SK-N-SH (cell line): ENCODE results near the gene EEF1AKMT4. TPM values are rescaled to one million over a fixed set of nuclear protein-coding genes. Genes with fewer than 3 reads are reported as not detected.

ENCODE experiments used
- CTCF ChIA-PET: fragments of 300-600, 350-600 bp; formaldehyde crosslinking; extraction: SDS; loops from one replicate; lab custom pipeline; 2021; lab: Yijun Ruan, JAX
- POLR2A ChIA-PET: fragments of 350-600 bp; sonication (Branson Sonifier 250); formaldehyde crosslinking; extraction: SDS; loops from one replicate; lab custom pipeline; 2020; ENCODE audit warnings: antibody characterized with exemption, inconsistent platforms; lab: Yijun Ruan, JAX
- DNase-seq: peaks from one replicate; pipeline ENCODE4 v3.0.0; 2012
- H2AFZ ChIP-seq: fragments of 200-600 bp; sonication (generic); 2 replicates; pipeline ENCODE4 v1.8.1; 2016; ENCODE audit warnings: antibody characterized with exemption, mild to moderate bottlenecking, low read depth
- H3F3A ChIP-seq: fragments of 200-600 bp; sonication (generic); replicated peaks from 2 replicates; pipeline ENCODE3; 2016; ENCODE audit warnings: antibody characterized with exemption, mild to moderate bottlenecking; ENCODE audit not compliant: insufficient read depth
- H3K27ac ChIP-seq, 2 experiments: fragments of 200-500 bp in 1 of 2; fragments of 200-600 bp in 1 of 2; sonication (Bioruptor generic) in 1 of 2; sonication (generic), shearing (Covaris generic) in 1 of 2; 2 replicates each; pipeline versions ENCODE4 v1.5.1 to v1.6.1; 2014 to 2016; ENCODE audit warnings: low read depth in 2 of 2, inconsistent platforms in 1 of 2, low read length in 1 of 2, mild to moderate bottlenecking in 1 of 2, mixed read lengths in 1 of 2
- H3K27me3 ChIP-seq: fragments of 200-600 bp; sonication (generic), shearing (Covaris generic); 2 replicates; pipeline ENCODE4 v1.6.1; 2016; ENCODE audit warnings: mixed run types; ENCODE audit not compliant: insufficient read depth
- H3K36me3 ChIP-seq, 2 experiments: fragments of 200-500 bp in 1 of 2; fragments of 200-600 bp in 1 of 2; sonication (Bioruptor generic) in 1 of 2; sonication (generic) in 1 of 2; replicated peaks in 1 of 2; 2 replicates each; pipeline versions ENCODE3 to v1.5.1; 2014 to 2016; ENCODE audit warnings: low read length in 1 of 2, mild to moderate bottlenecking in 1 of 2; ENCODE audit not compliant: insufficient read depth in 2 of 2, control insufficient read depth in 1 of 2
- H3K4me1 ChIP-seq, 2 experiments: fragments of 200-500 bp in 1 of 2; fragments of 200-600 bp in 1 of 2; sonication (Bioruptor generic) in 1 of 2; sonication (generic), shearing (Covaris generic) in 1 of 2; 2 replicates each; pipeline versions ENCODE4 v1.5.1 to v1.6.1; 2014 to 2016; ENCODE audit warnings: low read depth in 1 of 2, low read length in 1 of 2, mixed run types in 1 of 2; ENCODE audit not compliant: insufficient read depth in 2 of 2, control insufficient read depth in 1 of 2
- H3K4me2 ChIP-seq: fragments of 200-600 bp; sonication (generic), shearing (Covaris generic); 2 replicates; pipeline ENCODE4 v1.6.1; 2017; ENCODE audit warnings: mixed run types
- H3K4me3 ChIP-seq, 2 experiments: fragments of 200-500 bp in 1 of 2; fragments of 200-600 bp in 1 of 2; sonication (Bioruptor generic) in 1 of 2; sonication (generic), shearing (Covaris generic) in 1 of 2; 2 replicates each; pipeline versions ENCODE4 v1.5.1 to v1.8.1; 2014 to 2016; ENCODE audit warnings: low read depth in 2 of 2, inconsistent platforms in 1 of 2, low read length in 1 of 2, mild to moderate bottlenecking in 1 of 2, mixed read lengths in 1 of 2, moderate library complexity in 1 of 2
- H3K79me2 ChIP-seq: fragments of 200-600 bp; sonication (generic); 2 replicates; pipeline ENCODE4 v1.8.1; 2017; ENCODE audit warnings: mild to moderate bottlenecking; ENCODE audit not compliant: insufficient read depth
- H3K9ac ChIP-seq: fragments of 200-600 bp; sonication (generic); 2 replicates; pipeline ENCODE4 v1.6.1; 2017; ENCODE audit warnings: mixed run types
- H3K9me2 ChIP-seq: fragments of 200-600 bp; sonication (generic); 2 replicates; pipeline ENCODE4 v1.6.1; 2017; ENCODE audit warnings: mixed run types
- H3K9me3 ChIP-seq: fragments of 200-600 bp; sonication (generic); 2 replicates; pipeline ENCODE4 v1.6.1; 2017; ENCODE audit warnings: mixed run types, mild to moderate bottlenecking, moderate library complexity
- H4K20me1 ChIP-seq: fragments of 200-600 bp; sonication (generic); 2 replicates; pipeline ENCODE4 v1.6.1; 2017; ENCODE audit warnings: mild to moderate bottlenecking, mixed run types; ENCODE audit not compliant: insufficient read depth
- ELF1 ChIP-seq: IDR thresholded peaks from 2 replicates; pipeline ENCODE4 v1.4.0; 2012
- EZH2phosphoT487 ChIP-seq: fragments of 200-600 bp; sonication (generic); IDR thresholded peaks from 2 replicates; pipeline ENCODE4 v1.6.1; 2017; ENCODE audit warnings: low read depth, mixed run types, mild to moderate bottlenecking, antibody characterized with exemption, moderate library complexity, borderline replicate concordance
- FOSL2 ChIP-seq: IDR thresholded peaks from 2 replicates; pipeline ENCODE4 v1.4.0; 2012; ENCODE audit warnings: low read depth, mild to moderate bottlenecking, moderate library complexity, borderline replicate concordance
- FOXJ3 ChIP-seq: sonication (generic); formaldehyde crosslinking; IDR thresholded peaks from 2 replicates; pipeline ENCODE4 v1.5.1; 2020; ENCODE audit warnings: mild to moderate bottlenecking, missing genetic modification reagents
- GABPA ChIP-seq: IDR thresholded peaks from 2 replicates; pipeline ENCODE4 v1.4.0; 2012; ENCODE audit warnings: low read depth, mild to moderate bottlenecking
- IRF3 ChIP-seq: fragments of 150-350 bp; IDR thresholded peaks from 2 replicates; pipeline ENCODE4 v1.6.1; 2016; ENCODE audit warnings: mild to moderate bottlenecking, low read depth, low read length
- MAX ChIP-seq: IDR thresholded peaks from 2 replicates; pipeline ENCODE4 v1.4.0; 2012; ENCODE audit warnings: low read depth
- MEF2A ChIP-seq: IDR thresholded peaks from 2 replicates; pipeline ENCODE4 v1.4.0; 2012; ENCODE audit warnings: low read depth, borderline replicate concordance
- NRF1 ChIP-seq: IDR thresholded peaks from 2 replicates; pipeline ENCODE4 v1.6.1; 2012; ENCODE audit warnings: low read depth, mild to moderate bottlenecking, low read length
- RAD21 ChIP-seq: IDR thresholded peaks from 2 replicates; pipeline ENCODE4 v1.6.1; 2012; ENCODE audit warnings: mild to moderate bottlenecking, low read length
- RFX5 ChIP-seq: IDR thresholded peaks from 2 replicates; pipeline ENCODE4 v1.6.1; 2012; ENCODE audit warnings: mild to moderate bottlenecking, improper control_type of control experiment, low read length
- RXRA ChIP-seq: IDR thresholded peaks from 2 replicates; pipeline ENCODE4 v1.4.0; 2012; ENCODE audit warnings: low read depth, mild to moderate bottlenecking, borderline replicate concordance
- SIN3A ChIP-seq: IDR thresholded peaks from 2 replicates; pipeline ENCODE4 v1.6.1; 2012; ENCODE audit warnings: low read depth, mild to moderate bottlenecking, low read length, moderate library complexity, borderline replicate concordance
- YY1 ChIP-seq: IDR thresholded peaks from 2 replicates; pipeline ENCODE4 v1.4.0; 2012; ENCODE audit warnings: low read depth, mild to moderate bottlenecking
- WGBS: methylation state at CpG from one replicate; pipeline ENCODE4 v1.1.6; 2017; ENCODE audit warnings: low lambda C conversion rate; 5-methylcytosine and 5-hydroxymethylcytosine counted together
- polyA plus RNA-seq, 3 experiments: library from polyadenylated mRNA; depleted of rRNA; stranded (reverse); fragments of >200 nt; gene quantifications; 2 replicates each; pipeline ENCODE4 v1.2.3, GENCODE V29; 2012
- TF ChIP-seq, protein P1 (sequence below): IDR thresholded peaks from 2 replicates; pipeline ENCODE4; 2012
- TF ChIP-seq, protein P2 (sequence below): IDR thresholded peaks from 2 replicates; pipeline ENCODE4 v1.4.0; 2012; ENCODE audit warnings: low read depth, borderline replicate concordance
- TF ChIP-seq, protein P3 (sequence below): IDR thresholded peaks from 2 replicates; pipeline ENCODE4 v1.4.0; 2012; ENCODE audit warnings: low read depth, borderline replicate concordance
- TF ChIP-seq, protein P4 (sequence below): fragments of 200-600 bp; sonication (generic); IDR thresholded peaks from 2 replicates; pipeline ENCODE4 v1.6.1; 2017; ENCODE audit warnings: antibody characterized with exemption, mild to moderate bottlenecking, moderate library complexity

The EEF1AKMT4 gene
- polyA plus RNA-seq, 1 of the 3 experiments (the other 2 are of a cell fraction) = 9.3 TPM

DNA sequence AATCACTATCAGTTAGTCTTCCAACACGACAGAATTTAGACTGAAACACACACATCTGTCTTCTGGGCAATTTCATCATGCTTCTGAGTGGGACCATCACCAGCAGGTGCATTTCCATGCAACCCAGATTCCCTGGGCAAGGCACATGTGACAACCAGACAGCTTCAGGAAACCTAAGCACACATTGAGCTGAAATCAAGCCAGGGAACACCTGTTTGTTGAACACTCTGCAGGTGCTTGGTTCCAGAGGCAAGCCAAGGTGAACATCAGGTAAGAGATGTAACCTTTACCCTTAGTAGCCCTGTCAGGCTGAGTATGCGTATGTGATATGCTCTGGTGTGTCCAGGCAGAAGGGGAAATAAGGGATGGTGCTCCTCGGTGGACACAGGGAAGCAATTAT lies 46.3 kb downstream of the EEF1AKMT4 start:
- H3K9ac ChIP-seq = no peak overlapping the region
- no peaks in the 10 kb centered on the region for H3K9me3 ChIP-seq
- no peak overlapping the region for H2AFZ ChIP-seq
- H4K20me1 ChIP-seq = peaks cover 5% of the 10 kb centered on the region
- peaks cover 21% of the 10 kb centered on the region for H3F3A ChIP-seq
- H3K79me2 ChIP-seq = peaks cover 18% of the 10 kb centered on the region
- peaks cover 6 to 7% of the 10 kb centered on the region in 2 experiments for H3K36me3 ChIP-seq
- TF ChIP-seq FOSL2 (no peak), EZH2phosphoT487 (no peak), NRF1 (no peak), FOXJ3 (CRISPR knock-in tag) (no peak), MAX (no peak), ELF1 (no peak), RFX5 (no peak), IRF3 (no peak), GABPA (no peak), RXRA (no peak), SIN3A (no peak), YY1 (no peak), MEF2A (no peak), RAD21 (no peak)
- TF ChIP-seq, protein P1, sequence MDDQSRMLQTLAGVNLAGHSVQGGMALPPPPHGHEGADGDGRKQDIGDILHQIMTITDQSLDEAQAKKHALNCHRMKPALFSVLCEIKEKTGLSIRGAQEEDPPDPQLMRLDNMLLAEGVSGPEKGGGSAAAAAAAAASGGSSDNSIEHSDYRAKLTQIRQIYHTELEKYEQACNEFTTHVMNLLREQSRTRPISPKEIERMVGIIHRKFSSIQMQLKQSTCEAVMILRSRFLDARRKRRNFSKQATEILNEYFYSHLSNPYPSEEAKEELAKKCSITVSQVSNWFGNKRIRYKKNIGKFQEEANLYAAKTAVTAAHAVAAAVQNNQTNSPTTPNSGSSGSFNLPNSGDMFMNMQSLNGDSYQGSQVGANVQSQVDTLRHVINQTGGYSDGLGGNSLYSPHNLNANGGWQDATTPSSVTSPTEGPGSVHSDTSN = no peak
- TF ChIP-seq, protein P2, sequence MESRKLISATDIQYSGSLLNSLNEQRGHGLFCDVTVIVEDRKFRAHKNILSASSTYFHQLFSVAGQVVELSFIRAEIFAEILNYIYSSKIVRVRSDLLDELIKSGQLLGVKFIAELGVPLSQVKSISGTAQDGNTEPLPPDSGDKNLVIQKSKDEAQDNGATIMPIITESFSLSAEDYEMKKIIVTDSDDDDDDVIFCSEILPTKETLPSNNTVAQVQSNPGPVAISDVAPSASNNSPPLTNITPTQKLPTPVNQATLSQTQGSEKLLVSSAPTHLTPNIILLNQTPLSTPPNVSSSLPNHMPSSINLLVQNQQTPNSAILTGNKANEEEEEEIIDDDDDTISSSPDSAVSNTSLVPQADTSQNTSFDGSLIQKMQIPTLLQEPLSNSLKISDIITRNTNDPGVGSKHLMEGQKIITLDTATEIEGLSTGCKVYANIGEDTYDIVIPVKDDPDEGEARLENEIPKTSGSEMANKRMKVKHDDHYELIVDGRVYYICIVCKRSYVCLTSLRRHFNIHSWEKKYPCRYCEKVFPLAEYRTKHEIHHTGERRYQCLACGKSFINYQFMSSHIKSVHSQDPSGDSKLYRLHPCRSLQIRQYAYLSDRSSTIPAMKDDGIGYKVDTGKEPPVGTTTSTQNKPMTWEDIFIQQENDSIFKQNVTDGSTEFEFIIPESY = no peak
- TF ChIP-seq, protein P3, sequence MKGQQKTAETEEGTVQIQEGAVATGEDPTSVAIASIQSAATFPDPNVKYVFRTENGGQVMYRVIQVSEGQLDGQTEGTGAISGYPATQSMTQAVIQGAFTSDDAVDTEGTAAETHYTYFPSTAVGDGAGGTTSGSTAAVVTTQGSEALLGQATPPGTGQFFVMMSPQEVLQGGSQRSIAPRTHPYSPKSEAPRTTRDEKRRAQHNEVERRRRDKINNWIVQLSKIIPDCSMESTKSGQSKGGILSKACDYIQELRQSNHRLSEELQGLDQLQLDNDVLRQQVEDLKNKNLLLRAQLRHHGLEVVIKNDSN = no peak
- TF ChIP-seq, protein P4, sequence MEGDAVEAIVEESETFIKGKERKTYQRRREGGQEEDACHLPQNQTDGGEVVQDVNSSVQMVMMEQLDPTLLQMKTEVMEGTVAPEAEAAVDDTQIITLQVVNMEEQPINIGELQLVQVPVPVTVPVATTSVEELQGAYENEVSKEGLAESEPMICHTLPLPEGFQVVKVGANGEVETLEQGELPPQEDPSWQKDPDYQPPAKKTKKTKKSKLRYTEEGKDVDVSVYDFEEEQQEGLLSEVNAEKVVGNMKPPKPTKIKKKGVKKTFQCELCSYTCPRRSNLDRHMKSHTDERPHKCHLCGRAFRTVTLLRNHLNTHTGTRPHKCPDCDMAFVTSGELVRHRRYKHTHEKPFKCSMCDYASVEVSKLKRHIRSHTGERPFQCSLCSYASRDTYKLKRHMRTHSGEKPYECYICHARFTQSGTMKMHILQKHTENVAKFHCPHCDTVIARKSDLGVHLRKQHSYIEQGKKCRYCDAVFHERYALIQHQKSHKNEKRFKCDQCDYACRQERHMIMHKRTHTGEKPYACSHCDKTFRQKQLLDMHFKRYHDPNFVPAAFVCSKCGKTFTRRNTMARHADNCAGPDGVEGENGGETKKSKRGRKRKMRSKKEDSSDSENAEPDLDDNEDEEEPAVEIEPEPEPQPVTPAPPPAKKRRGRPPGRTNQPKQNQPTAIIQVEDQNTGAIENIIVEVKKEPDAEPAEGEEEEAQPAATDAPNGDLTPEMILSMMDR = no peak
- ChIA-PET POLR2A (interaction anchor here (0.6 kb wide), 1 partner anchor 169 kb away, joined by 4 read pairs; no protein-coding TSS in a partner anchor), CTCF (interaction anchor here (0.7 to 1.4 kb wide), 2 partner anchors 10 to 68 kb away, joined by 5 read pairs; no protein-coding TSS in a partner anchor)
- no peaks in the 10 kb centered on the region; the same call in 1 of the 2 replicates for H3K27me3 ChIP-seq
- DNase-seq = no peak
- H3K9me2 ChIP-seq = no peaks in the 10 kb centered on the region
- H3K4me1 ChIP-seq = peaks cover 7 to 9% of the 10 kb centered on the region in 2 experiments; a peak in 3 of 4 replicates
- WGBS = 37% methylated on average over 3 of the region's 3 CpGs
- no peak overlapping the region for H3K27ac ChIP-seq
- H3K4me3 ChIP-seq = no peak overlapping the region
- H3K4me2 ChIP-seq = no peak overlapping the region
